Panc1 (cell line): ENCODE results near the gene SLX9. TPM values are rescaled to one million over a fixed set of nuclear protein-coding genes. Genes with fewer than 3 reads are reported as not detected.

ENCODE experiments used
- ATAC-seq: fragments of 200-7000 bp; cut with Tn5 transposase; 2 replicates; pipeline ENCODE4 v1.9.1; 2020; ENCODE audit warnings: mild to moderate bottlenecking, moderate library complexity
- BruUV-seq: library from RNA; stranded (reverse); fragments of 400-500 nt; replicated peaks from 2 replicates; lab custom pipeline; 2021; lab: Mats Ljungman, UMichigan
- CTCF ChIA-PET: fragments of 300-600 bp; sonication (Branson Sonifier 250); formaldehyde crosslinking; loops from one replicate; lab custom pipeline; 2022; ENCODE audit warnings: antibody characterized with exemption; lab: Charles Lee
- POLR2A ChIA-PET: fragments of 300-600 bp; sonication (Branson Sonifier 250); formaldehyde crosslinking; loops from one replicate; lab custom pipeline; 2022; ENCODE audit warnings: antibody characterized with exemption; lab: Charles Lee
- DNase-seq: peaks from one replicate; pipeline ENCODE4 v3.0.0-alpha.2; 2010; ENCODE audit warnings: low read depth, low spot score
- H3K27ac ChIP-seq: 2 replicates; pipeline ENCODE4 v1.5.1; 2011; ENCODE audit warnings: mild to moderate bottlenecking, low read length, inconsistent platforms
- H3K27me3 ChIP-seq: fragments of 200-500 bp; sonication (Bioruptor generic); 2 replicates; pipeline ENCODE4 v1.6.0; 2014; ENCODE audit warnings: low read length, inconsistent platforms; ENCODE audit not compliant: control insufficient read depth, insufficient read depth
- H3K36me3 ChIP-seq: fragments of 200-500 bp; sonication (Bioruptor generic); 2 replicates; pipeline ENCODE4 v1.5.1; 2014; ENCODE audit warnings: inconsistent platforms, mild to moderate bottlenecking, low read length, moderate library complexity; ENCODE audit not compliant: control insufficient read depth, insufficient read depth
- H3K4me1 ChIP-seq: 2 replicates; pipeline ENCODE4 v1.5.1; 2011; ENCODE audit warnings: inconsistent platforms, mild to moderate bottlenecking, low read length, moderate library complexity; ENCODE audit not compliant: control insufficient read depth, insufficient read depth
- H3K4me3 ChIP-seq, 2 experiments: 2 replicates each; pipeline ENCODE4 v1.5.1; 2011 to 2012; ENCODE audit warnings: low read depth in 2 of 2, low read length in 2 of 2, mild to moderate bottlenecking in 2 of 2, inconsistent platforms in 1 of 2, moderate library complexity in 1 of 2
- H3K9me3 ChIP-seq: fragments of 200-500 bp; sonication (Bioruptor generic); 2 replicates; pipeline ENCODE4 v1.5.1; 2014; ENCODE audit warnings: low read depth, mild to moderate bottlenecking, inconsistent platforms, low read length, moderate library complexity; ENCODE audit not compliant: control insufficient read depth, insufficient read depth
- POLR2AphosphoS5 ChIP-seq: IDR thresholded peaks from 2 replicates; pipeline ENCODE4 v1.6.1; 2012; ENCODE audit warnings: mild to moderate bottlenecking, low read depth, low read length, moderate library complexity
- SIN3A ChIP-seq: IDR thresholded peaks from 2 replicates; pipeline ENCODE4 v1.6.1; 2012; ENCODE audit warnings: low read depth, mild to moderate bottlenecking, low read length, moderate library complexity, borderline replicate concordance; ENCODE audit not compliant: insufficient read depth
- TCF7L2 ChIP-seq: IDR thresholded peaks from 2 replicates; pipeline ENCODE4 v1.6.1; 2011; ENCODE audit warnings: mild to moderate bottlenecking, low read depth, low read length, inconsistent platforms
- in situ Hi-C: cut with HindIII; loops from 2 replicates; pipeline ENCODE4 v1.10.0; 2016; ENCODE audit warnings: low sequenced_read_pairs, low pct_unique_long_range_greater_than_20kb
- intact Hi-C: fragments of 100-400 bp; cut with micrococcal nuclease; formaldehyde crosslinking; loops from one replicate; pipeline ENCODE4 v1.10.0; 2022; ENCODE audit not compliant: unreplicated experiment
- total RNA-seq: library from RNA; stranded (reverse); gene quantifications from one replicate; pipeline ENCODE4 v1.2.1, GENCODE V29; 2021; ENCODE audit not compliant: unreplicated experiment
- TF ChIP-seq, protein P1 (sequence below), 2 experiments: IDR thresholded peaks; 2 replicates each; pipeline ENCODE4 v1.6.1; 2011 to 2012; ENCODE audit warnings: low read depth in 2 of 2, control low read depth in 1 of 2, low read length in 1 of 2, mild to moderate bottlenecking in 1 of 2, moderate library complexity in 1 of 2; ENCODE audit not compliant: insufficient read depth in 1 of 2
- TF ChIP-seq, protein P2 (sequence below): fragments of 450-650 bp; IDR thresholded peaks from 2 replicates; pipeline ENCODE4 v1.5.1; 2017; ENCODE audit warnings: mild to moderate bottlenecking

The SLX9 gene
- total RNA-seq, 1 experiment from 2014 or later: 50.9 TPM

DNA sequence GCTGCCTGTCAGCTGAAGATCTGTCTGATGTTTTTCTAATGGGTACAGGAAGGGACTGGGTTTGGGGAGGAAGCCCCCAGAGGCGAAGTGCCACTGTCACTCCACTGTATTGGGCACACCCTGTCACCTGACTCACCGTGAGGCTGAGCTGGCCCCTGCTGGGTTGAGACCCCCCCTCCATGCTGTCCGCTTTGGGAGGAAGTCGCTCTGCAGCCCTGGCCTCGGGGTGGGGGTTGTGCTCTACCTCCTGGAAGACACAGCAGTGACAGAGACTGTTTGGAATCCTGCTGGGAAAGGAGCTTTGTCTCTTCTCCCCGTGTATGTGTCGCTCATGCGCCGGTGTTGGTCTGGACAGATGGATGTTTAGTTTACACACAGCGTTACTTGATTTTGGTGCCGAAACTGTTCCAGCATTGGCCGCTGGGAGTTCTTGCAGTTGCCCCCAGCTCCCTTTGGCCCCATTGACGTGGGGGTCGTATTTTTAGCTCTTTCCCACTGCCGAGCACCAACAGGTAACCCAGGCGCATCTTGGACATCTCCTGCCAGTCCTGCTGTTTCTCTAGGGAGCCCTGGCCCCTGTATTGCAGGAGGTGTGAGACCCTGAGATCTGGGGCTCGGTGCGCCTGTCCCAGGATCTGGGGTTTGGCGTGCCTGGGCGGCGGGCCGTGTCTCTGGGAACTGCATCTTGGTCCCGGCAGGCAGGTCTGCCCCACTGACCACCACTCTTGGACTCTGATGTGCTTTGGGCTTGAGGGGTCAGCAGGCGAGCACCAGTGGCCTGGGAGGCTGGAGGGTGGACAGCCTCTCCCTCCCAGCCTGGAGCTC, 30.3 kb downstream of the SLX9 start:
- CTCF ChIA-PET: no interaction called here
- ATAC-seq: no peak

DNA sequence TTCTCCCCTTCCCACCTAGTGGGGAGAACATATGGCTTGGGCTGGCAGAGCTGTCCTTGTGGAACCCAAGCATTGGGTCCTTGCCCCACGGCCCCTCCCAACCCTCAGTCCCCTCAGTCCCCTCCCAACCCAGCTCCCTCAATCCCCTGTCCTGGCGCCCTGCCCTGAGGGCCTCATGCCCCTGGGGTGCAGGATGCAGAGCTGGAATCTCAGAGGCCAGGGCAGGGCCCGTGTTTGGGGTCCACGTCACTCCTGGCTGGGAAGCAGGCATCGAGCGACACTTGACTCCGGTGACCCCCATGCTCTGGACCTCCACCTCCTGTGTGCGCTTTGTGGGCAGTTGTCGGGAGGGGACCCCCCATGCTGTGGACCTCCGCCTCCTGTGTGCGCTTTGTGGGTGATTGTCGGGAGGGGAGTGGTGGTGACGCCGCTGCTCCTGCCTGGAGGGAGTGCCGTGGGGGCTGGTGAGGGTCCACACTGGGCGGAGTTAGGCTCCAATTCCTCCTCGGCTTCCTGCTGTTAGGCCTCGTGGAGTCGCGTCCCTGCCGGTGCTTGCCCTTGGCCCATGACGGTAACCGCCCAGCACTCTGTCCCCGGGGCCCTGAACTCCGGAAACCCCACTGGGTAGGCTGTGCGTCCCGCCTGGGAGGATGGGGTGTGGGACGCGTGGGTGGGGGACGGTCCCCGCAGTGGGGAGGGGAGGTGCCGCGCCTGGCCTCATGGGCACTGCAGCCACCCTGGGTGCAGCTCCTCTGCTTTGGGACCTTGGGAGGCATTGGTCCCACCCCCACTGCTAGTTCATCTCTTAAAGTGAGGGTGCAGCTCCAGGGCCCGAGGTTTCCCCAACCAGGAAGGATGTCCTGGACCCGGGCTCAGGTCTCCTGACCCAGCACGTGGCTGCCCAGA, 31.2 kb downstream of the SLX9 start:
- in situ Hi-C loops: no loop called here
- BruUV-seq: no TSS peak
- Histone ChIP-seq H3K27ac (no peak overlapping the region), H3K4me1 (no peaks in the 10 kb centered on the region), H3K36me3 (no peaks in the 10 kb centered on the region), H3K9me3 (no peaks in the 10 kb centered on the region), H3K27me3 (no peaks in the 10 kb centered on the region), H3K4me3 (no peak overlapping the region)
- TF ChIP-seq TCF7L2 (no peak), SIN3A (no peak)
- TF ChIP-seq, protein P1, sequence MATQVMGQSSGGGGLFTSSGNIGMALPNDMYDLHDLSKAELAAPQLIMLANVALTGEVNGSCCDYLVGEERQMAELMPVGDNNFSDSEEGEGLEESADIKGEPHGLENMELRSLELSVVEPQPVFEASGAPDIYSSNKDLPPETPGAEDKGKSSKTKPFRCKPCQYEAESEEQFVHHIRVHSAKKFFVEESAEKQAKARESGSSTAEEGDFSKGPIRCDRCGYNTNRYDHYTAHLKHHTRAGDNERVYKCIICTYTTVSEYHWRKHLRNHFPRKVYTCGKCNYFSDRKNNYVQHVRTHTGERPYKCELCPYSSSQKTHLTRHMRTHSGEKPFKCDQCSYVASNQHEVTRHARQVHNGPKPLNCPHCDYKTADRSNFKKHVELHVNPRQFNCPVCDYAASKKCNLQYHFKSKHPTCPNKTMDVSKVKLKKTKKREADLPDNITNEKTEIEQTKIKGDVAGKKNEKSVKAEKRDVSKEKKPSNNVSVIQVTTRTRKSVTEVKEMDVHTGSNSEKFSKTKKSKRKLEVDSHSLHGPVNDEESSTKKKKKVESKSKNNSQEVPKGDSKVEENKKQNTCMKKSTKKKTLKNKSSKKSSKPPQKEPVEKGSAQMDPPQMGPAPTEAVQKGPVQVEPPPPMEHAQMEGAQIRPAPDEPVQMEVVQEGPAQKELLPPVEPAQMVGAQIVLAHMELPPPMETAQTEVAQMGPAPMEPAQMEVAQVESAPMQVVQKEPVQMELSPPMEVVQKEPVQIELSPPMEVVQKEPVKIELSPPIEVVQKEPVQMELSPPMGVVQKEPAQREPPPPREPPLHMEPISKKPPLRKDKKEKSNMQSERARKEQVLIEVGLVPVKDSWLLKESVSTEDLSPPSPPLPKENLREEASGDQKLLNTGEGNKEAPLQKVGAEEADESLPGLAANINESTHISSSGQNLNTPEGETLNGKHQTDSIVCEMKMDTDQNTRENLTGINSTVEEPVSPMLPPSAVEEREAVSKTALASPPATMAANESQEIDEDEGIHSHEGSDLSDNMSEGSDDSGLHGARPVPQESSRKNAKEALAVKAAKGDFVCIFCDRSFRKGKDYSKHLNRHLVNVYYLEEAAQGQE (IDR thresholded peaks at IDR 0.05; ENCODE audit: insufficient read depth in 1 of 2, low read depth in 2 of 2, low read length in 1 of 2): no peak
- CTCF ChIA-PET: no interaction called here
- POLR2A ChIA-PET: no interaction called here
- DNase-seq: no peak
- intact Hi-C loops: no loop called here
- no peak for ATAC-seq

More for the DNA sequence above, 30.3 kb downstream of the SLX9 start:
- no peaks in the 10 kb centered on the region for H3K9me3 ChIP-seq
- no peaks in the 10 kb centered on the region for H3K27me3 ChIP-seq
- no peaks in the 10 kb centered on the region for H3K4me1 ChIP-seq
- in situ Hi-C loops: no loop called here
- no peak overlapping the region for H3K27ac ChIP-seq
- DNase-seq: no peak
- POLR2A ChIA-PET: no interaction called here
- no peaks in the 10 kb centered on the region for H3K36me3 ChIP-seq
- TF ChIP-seq TCF7L2: no peak
- TF ChIP-seq, protein P2, sequence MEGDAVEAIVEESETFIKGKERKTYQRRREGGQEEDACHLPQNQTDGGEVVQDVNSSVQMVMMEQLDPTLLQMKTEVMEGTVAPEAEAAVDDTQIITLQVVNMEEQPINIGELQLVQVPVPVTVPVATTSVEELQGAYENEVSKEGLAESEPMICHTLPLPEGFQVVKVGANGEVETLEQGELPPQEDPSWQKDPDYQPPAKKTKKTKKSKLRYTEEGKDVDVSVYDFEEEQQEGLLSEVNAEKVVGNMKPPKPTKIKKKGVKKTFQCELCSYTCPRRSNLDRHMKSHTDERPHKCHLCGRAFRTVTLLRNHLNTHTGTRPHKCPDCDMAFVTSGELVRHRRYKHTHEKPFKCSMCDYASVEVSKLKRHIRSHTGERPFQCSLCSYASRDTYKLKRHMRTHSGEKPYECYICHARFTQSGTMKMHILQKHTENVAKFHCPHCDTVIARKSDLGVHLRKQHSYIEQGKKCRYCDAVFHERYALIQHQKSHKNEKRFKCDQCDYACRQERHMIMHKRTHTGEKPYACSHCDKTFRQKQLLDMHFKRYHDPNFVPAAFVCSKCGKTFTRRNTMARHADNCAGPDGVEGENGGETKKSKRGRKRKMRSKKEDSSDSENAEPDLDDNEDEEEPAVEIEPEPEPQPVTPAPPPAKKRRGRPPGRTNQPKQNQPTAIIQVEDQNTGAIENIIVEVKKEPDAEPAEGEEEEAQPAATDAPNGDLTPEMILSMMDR: no peak
- TF ChIP-seq, protein P1 (IDR thresholded peaks at IDR 0.05; ENCODE audit: insufficient read depth in 1 of 2, low read depth in 2 of 2, low read length in 1 of 2): no peak
- TF ChIP-seq SIN3A: no peak
- TF ChIP-seq POLR2AphosphoS5: no peak
- H3K4me3 ChIP-seq: no peak overlapping the region
- BruUV-seq: no TSS peak
- intact Hi-C loops: no loop called here
